Upper lobe of left lung (tissue), 4 donors: ENCODE measurements around the gene CYP2S1.

Source experiments
- CTCF ChIP-seq, 6 experiments: fragments of 450-650 bp in 4 of 6; fragments of 200-600 bp in 2 of 6; sonication (generic) in 2 of 6; IDR thresholded peaks; one replicate each; pipeline ENCODE4 v1.5.1; 2016 to 2019; ENCODE audit warnings: antibody characterized with exemption in 6 of 6
- POLR2A ChIP-seq, 4 donors: fragments of 450-650 bp; IDR thresholded peaks; one replicate each; pipeline ENCODE4 v1.5.1; 2016 to 2017; ENCODE audit warnings: antibody characterized with exemption in 4 of 4, mild to moderate bottlenecking in 2 of 4
- POLR2AphosphoS5 ChIP-seq, 2 donors: sonication (generic); formaldehyde crosslinking; IDR thresholded peaks; one replicate each; pipeline ENCODE4 v1.5.1; 2017; ENCODE audit warnings: antibody characterized with exemption in 2 of 2

GRCh38 chr19:41228486-41228885 is 35.5 kb downstream of the CYP2S1 start:
- TF ChIP-seq CTCF (IDR thresholded peaks at IDR 0.05) (no peak), POLR2AphosphoS5 (IDR thresholded peaks at IDR 0.05) (no peak), POLR2A (IDR thresholded peaks at IDR 0.05) (no peak)
